ENCODE measurements around the gene RIC8B.

- TF ChIP-seq POLR2AphosphoS5 (IDR thresholded peaks at IDR 0.05; ENCODE audit: low read depth, low read length) (no peak), SIN3A (IDR thresholded peaks at IDR 0.05; ENCODE audit: borderline replicate concordance, insufficient read depth, low read length) (no peak), TAF1 (IDR thresholded peaks at IDR 0.05; ENCODE audit: borderline replicate concordance, insufficient read depth, low read length) (no peak), REST (IDR thresholded peaks at IDR 0.05; ENCODE audit: insufficient read depth in 1 of 2, low read depth in 2 of 2, low read length in 2 of 2) (no peak)
Measured at GRCh38 chr12:106889326-106889725, 114.8 kb downstream of the RIC8B start.
